Activated CD4-positive, CD25-positive, alpha-beta regulatory T cell treated with anti-CD3 and anti-CD28 coated beads, Interleukin-2, amount 50 U/mL, for 16 hours (primary cell): ENCODE results near the gene TUFT1.
"Not testable (repeated sequence)": the region's sequence is repeated elsewhere in the genome, so short reads cannot be mapped to it uniquely, and the experiment has no call there.

ENCODE experiments used
- DNase-seq: peaks from one replicate; pipeline ENCODE4 v3.0.0-alpha.2; 2020; ENCODE audit warnings: low read depth, low spot score

The TUFT1 gene

GRCh38 chr1:151618003-151618402 lies 77.9 kb downstream of the TUFT1 start:
- no peak for DNase-seq

GRCh38 chr1:151618470-151618869 lies 78.4 kb downstream of the TUFT1 start:
- DNase-seq: no peak

- not testable (repeated sequence) for DNase-seq
These were observed 78.9 kb downstream of the TUFT1 start for GRCh38 chr1:151618996-151619395.

GRCh38 chr1:151619489-151620093 lies 79.5 kb downstream of the TUFT1 start:
- DNase-seq: no peak

- DNase-seq: no peak
These were observed 80.2 kb downstream of the TUFT1 start for GRCh38 chr1:151620286-151620685.

- DNase-seq: no peak
These were observed 81.2 kb downstream of the TUFT1 start for GRCh38 chr1:151621351-151621750.

GRCh38 chr1:151624783-151625182 lies 84.7 kb downstream of the TUFT1 start:
- DNase-seq: no peak

- DNase-seq: no peak
These were observed 86.7 kb downstream of the TUFT1 start for GRCh38 chr1:151626740-151627334.

- DNase-seq: no peak
These were observed 89.2 kb downstream of the TUFT1 start for GRCh38 chr1:151629278-151629677.
